K562 (cell line): Measurements from ENCODE around the gene KRTAP5-1. TPM values are rescaled to one million over a fixed set of nuclear protein-coding genes. Genes with fewer than 3 reads are reported as not detected.

ENCODE experiments used
- GABPA ChIP-seq: fragments of 200-800 bp; sonication (Bioruptor generic); conservative IDR thresholded peaks from 2 replicates; pipeline ENCODE4 v1.6.1; 2016; ENCODE audit warnings: low read depth, missing genetic modification characterization, missing compliant biosample characterization
- NR2C2 ChIP-seq, 2 experiments: fragments of 200-800 bp in 1 of 2; sonication (Bioruptor generic) in 1 of 2; sonication (generic) in 1 of 2; formaldehyde crosslinking in 1 of 2; IDR thresholded peaks; 2 replicates each; pipeline versions ENCODE4 v1.6.1 to v1.8.0; 2016 to 2022; ENCODE audit warnings: mild to moderate bottlenecking in 1 of 2, missing compliant biosample characterization in 1 of 2, missing genetic modification characterization in 1 of 2, missing genetic modification reagents in 1 of 2
- NR4A1 ChIP-seq, 2 experiments: fragments of 250-450 bp in 1 of 2; fragments of 450-650 bp in 1 of 2; sonication (Bioruptor Pico) in 1 of 2; IDR thresholded peaks; 2 replicates each; pipeline versions ENCODE4 v1.4.0 to v1.6.1; 2016 to 2020; ENCODE audit warnings: mild to moderate bottlenecking in 2 of 2, missing compliant biosample characterization in 1 of 2, missing genetic modification characterization in 1 of 2, moderate library complexity in 1 of 2
- RBFOX2 ChIP-seq: fragments of 200-400 bp; formaldehyde crosslinking; IDR thresholded peaks from 2 replicates; pipeline ENCODE4 v1.6.1; 2017; ENCODE audit warnings: low read depth, mild to moderate bottlenecking, low read length, moderate library complexity
- TSC22D4 ChIP-seq: fragments of 450-650 bp; IDR thresholded peaks from 2 replicates; pipeline ENCODE4 v1.6.1; 2016; ENCODE audit warnings: missing genetic modification characterization, missing biosample characterization, control low read depth
- polyA plus RNA-seq, 8 experiments: library from polyadenylated mRNA; depleted of rRNA in 4 of 8; stranded (reverse) in 5 of 8; unstranded in 3 of 8; fragments of >200 nt; fragmentation: Nextera tagmentation in 2 of 8; fragmentation: Illumina TruSeq in 1 of 8; extraction: Ambion mirVana in 2 of 8; extraction: Trizol in 1 of 8; gene quantifications; 2 replicates each; pipeline versions ENCODE4 v1.2.1 to v1.2.3, GENCODE V29; 2011 to 2014; ENCODE audit warnings: inconsistent platforms in 1 of 8, missing spikeins in 1 of 8
- total RNA-seq, 7 experiments: library from RNA; depleted of rRNA in 6 of 7; stranded (reverse); fragments of >200 nt in 6 of 7; fragmentation: Illumina TruSeq in 2 of 7; extraction: Trizol in 2 of 7; gene quantifications; 2 replicates each; pipeline versions ENCODE4 v1.2.1 to v1.2.3, GENCODE V29; 2011 to 2021; ENCODE audit warnings: low replicate concordance in 1 of 7
- TF ChIP-seq, protein P1 (sequence below): fragments of 200-800 bp; sonication (Bioruptor generic); IDR thresholded peaks from 2 replicates; pipeline ENCODE4 v1.6.1; 2017; ENCODE audit warnings: missing genetic modification characterization, missing compliant biosample characterization
- TF ChIP-seq, protein P2 (sequence below), 2 experiments: fragments of 450-650 bp in 1 of 2; sonication (generic) in 1 of 2; formaldehyde crosslinking in 1 of 2; IDR thresholded peaks in 1 of 2; conservative IDR thresholded peaks in 1 of 2; 2 replicates each; pipeline versions ENCODE4 v1.6.1 to v1.8.1; 2016 to 2023; ENCODE audit warnings: mild to moderate bottlenecking in 2 of 2, moderate library complexity in 2 of 2, inconsistent platforms in 1 of 2, missing genetic modification reagents in 1 of 2

The KRTAP5-1 gene
- total and polyA plus RNA-seq, 9 of the 15 experiments (the other 6 are each of a cell fraction or from before 2014, with no cell fraction given): not detected

DNA sequence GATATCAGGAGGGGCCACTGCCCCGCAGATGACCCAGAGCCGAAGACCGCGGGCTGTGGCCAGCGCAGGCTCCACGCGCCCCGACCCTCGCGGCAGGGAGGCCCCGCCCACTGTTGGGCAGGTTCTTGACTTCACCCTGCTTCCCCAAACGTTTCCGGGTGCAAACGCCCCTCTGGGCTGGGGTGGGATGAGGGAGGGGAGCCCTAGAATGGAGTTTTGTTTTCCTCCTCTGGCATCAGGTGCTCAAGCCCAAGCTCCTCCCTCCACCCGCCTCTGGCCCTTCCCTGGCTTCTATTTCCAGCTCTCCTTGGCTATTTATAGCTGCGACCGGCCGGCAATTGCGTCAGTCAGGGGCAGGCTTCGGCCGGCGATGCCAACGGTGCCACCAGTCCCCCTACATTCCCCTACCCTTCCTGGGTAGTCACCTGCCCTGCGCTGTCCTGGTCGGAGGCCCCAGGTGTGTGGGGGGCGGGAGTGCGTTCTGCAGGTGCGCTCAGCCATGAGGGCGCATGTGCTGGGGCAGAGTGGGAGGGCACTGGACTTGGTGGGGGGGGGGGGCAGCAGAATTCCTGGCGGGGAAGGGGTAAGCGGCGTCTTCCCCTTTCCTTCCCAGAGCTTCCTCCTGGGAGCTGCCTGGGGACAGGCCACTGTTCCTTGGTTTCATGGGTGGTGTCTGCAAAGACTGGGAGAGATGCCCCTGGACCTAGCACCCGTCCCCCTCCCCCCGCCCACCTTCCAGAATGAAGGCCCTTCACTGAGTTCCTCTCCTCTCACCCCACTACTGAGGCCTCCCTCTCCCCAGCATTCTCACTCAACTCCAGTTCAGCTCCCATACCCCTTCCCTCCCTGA lies 36.6 kb downstream of the KRTAP5-1 start (continued):
- TF ChIP-seq, protein P1, sequence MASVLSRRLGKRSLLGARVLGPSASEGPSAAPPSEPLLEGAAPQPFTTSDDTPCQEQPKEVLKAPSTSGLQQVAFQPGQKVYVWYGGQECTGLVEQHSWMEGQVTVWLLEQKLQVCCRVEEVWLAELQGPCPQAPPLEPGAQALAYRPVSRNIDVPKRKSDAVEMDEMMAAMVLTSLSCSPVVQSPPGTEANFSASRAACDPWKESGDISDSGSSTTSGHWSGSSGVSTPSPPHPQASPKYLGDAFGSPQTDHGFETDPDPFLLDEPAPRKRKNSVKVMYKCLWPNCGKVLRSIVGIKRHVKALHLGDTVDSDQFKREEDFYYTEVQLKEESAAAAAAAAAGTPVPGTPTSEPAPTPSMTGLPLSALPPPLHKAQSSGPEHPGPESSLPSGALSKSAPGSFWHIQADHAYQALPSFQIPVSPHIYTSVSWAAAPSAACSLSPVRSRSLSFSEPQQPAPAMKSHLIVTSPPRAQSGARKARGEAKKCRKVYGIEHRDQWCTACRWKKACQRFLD (CRISPR knock-in tag): no peak
- TF ChIP-seq NR2C2 (CRISPR knock-in tag; IDR thresholded peaks at IDR 0.05): no peak
- peak; percentile 60; the same call in 1 of the 2 replicates for TF ChIP-seq NR2C2 (tag; IDR thresholded peaks at IDR 0.05)
- TF ChIP-seq, protein P2, sequence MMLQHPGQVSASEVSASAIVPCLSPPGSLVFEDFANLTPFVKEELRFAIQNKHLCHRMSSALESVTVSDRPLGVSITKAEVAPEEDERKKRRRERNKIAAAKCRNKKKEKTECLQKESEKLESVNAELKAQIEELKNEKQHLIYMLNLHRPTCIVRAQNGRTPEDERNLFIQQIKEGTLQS (IDR thresholded peaks at IDR 0.05): peak; percentile 52; the same call in 1 of the 2 replicates
- TF ChIP-seq, protein P2 (CRISPR knock-in tag; conservative IDR thresholded peaks at IDR 0.05): no peak
- TF ChIP-seq RBFOX2: peak; percentile 47
- TF ChIP-seq TSC22D4 (tag): no peak
- peak; percentile 44; the same call in 1 of the 2 replicates for TF ChIP-seq GABPA (tag)
- no peak for TF ChIP-seq NR4A1 (CRISPR knock-in tag; IDR thresholded peaks at IDR 0.05)
- no peak for TF ChIP-seq NR4A1 (tag; IDR thresholded peaks at IDR 0.05)
- TF ChIP-seq, all 486 proteins: peak for 14
